ENCODE data around the gene MAS1.
A peak's percentile ranks its signal among the peaks of the same experiment; 100 is the strongest.
"Not testable (repeated sequence)": the region's sequence is repeated elsewhere in the genome, so short reads cannot be mapped to it uniquely, and the experiment has no call there.

MAS1 gene

GRCh38 chr6:159890792-159891191 is at the start of gene MAS1:
MAS1 (plus strand) TSS chr6:159890988; CDS start chr6:159906956, 15,968 bp downstream.
- DNase-seq = no peak

DNA sequence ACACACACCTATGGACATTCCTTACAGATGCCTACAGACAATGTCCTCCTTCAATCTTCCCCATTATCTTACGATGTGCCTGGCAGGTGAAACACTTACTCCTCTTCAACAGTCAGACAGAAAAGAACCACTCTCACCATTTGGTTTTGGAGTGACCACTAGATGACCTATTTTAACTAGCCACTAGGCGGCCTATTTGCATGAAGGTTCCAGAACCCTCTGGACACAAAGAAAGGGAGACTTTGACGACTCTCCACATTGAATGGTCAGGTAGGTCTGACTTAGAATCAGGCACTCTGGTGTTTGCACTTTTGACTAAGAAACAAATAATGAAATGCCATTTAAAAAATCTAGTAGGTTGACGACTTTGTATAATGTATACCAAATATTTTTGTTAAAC is 48.8 kb upstream of the MAS1 start:
- no peak for DNase-seq

DNA sequence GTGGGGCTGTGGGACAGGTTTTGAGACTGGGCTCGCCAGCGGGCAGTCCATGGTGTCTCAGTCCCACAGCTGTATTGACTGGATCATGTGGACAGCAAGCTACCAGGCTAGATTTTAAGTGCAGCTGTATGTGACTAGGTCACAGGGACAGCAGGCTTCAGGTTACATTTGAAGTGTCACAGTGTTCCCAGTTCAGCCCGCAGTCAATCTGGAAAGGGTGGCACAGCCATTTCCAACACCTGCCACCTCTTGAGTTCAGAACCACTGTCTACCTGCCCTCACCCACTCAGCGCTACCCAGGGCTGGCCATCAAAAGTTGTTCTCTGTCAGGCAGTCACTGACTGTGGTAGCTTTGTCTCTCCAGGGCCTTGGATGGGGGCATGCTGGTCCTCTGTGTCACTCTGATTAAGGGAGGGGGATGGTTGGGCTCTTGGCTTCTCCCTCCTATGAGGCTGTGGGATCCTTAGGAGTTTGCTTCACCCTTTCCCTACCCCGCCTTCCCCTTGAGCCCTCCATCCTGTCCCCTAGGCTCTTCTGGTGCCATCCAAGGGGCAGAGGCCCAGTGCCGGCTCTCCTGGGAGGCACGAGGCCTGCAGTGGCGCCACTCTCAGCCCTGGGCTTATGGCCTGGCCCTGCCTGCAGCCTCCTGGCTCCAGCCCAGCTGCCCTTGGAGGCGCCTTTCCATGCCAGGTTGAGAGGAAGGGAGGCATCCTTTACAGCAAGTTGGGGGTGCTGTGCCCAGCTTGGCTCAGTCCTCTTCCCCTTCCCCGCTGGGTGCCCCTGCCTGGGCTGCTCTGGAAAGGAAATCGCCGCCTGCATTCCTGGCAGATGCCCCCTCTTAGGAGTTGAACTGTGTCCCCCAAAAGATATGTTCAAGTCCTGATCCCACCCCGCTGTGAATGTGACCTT is 45.8 kb upstream of the MAS1 start:
- DNase-seq = no peak

GRCh38 chr6:159848552-159848951 is 42.2 kb upstream of the MAS1 start:
- not testable (repeated sequence) for DNase-seq

DNA sequence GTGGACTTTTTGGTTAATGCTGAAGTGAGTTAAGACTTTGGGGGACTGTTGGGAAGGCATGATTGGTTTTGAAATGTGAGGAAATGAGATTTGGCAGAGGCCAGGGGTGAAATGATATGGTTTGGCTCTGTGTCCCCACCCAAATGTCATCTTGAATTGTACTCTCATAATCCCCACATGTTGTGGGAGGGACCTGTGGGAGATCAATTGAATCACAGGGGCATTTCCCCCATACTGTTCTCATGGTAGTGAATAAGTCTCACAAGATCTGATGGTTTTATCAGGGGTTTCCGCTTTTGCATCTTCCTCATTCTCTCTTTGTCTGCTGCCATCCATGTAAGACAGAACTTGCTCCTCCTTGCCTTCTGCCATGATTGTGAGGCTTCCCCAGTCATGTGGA is 40.9 kb upstream of the MAS1 start:
- not testable (repeated sequence) for DNase-seq

- peak; percentile 44 for DNase-seq
Measured at GRCh38 chr6:159852877-159853276, 37.9 kb upstream of the MAS1 start.

GRCh38 chr6:159853754-159854153 is 37.0 kb upstream of the MAS1 start:
- no peak for DNase-seq

DNA sequence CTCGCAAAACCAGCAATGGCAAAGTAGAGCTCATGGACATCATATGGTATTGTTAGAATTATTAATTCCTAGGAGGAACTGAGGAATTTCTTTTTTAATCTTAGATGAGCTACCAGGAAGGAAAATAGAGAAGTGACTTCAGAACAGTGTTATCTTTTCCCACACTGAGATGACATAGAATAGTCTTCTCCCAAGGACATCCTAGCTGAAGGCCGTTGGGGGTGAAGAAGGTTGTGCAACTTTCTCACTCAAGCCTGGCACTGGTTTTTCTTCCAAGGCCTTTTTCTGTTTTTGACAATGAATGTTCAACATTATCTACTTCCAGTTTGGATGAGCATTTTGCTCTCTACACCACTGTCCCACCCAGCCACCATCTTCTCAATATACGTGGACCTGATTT is 35.8 kb upstream of the MAS1 start:
- DNase-seq = no peak

DNA sequence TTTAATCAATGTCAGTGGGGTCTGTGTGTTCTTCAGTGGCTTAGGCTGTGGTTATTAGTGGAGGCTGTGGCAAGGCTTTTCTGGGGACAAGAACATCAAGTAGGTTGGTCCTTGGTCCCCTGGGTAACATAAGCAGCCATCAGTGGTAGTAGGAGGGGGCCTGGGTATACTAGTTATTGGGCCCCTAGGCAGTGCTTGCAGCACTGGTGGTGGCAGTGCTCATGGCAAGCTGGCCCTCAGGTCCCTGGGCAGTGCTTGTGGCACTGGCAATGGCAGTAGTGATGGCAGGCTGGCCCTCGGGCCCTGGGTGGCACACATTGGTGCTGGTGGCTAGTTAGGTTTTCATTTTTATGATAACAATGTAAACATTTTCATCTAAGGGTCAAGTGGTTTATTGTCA is 32.5 kb upstream of the MAS1 start:
- DNase-seq = no peak

GRCh38 chr6:159860482-159860881 is 30.3 kb upstream of the MAS1 start:
- DNase-seq = no peak

GRCh38 chr6:159862103-159862502 is 28.7 kb upstream of the MAS1 start:
- no peak for DNase-seq

DNA sequence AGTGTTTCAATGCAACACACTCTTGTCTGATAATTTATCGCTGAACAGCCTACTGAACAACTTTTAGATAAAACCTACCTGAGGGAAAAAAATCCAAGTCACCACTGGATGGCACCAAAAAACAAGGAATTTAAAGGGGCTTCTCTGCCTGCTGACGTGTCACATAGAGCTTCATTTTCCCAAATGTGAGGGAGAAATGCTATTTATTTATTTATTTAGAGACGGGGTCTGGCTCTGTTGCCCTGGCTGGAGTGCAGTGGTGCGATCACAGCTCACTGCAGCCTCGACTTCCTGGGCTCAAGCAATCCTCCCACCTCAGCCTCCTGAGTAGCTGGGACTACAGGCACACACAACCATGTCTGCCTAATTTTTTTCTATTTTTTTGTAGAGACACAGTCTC is 27.4 kb upstream of the MAS1 start:
- peak; percentile 69 for DNase-seq

GRCh38 chr6:159865226-159865920 is 25.4 kb upstream of the MAS1 start:
- no peak for DNase-seq

DNA sequence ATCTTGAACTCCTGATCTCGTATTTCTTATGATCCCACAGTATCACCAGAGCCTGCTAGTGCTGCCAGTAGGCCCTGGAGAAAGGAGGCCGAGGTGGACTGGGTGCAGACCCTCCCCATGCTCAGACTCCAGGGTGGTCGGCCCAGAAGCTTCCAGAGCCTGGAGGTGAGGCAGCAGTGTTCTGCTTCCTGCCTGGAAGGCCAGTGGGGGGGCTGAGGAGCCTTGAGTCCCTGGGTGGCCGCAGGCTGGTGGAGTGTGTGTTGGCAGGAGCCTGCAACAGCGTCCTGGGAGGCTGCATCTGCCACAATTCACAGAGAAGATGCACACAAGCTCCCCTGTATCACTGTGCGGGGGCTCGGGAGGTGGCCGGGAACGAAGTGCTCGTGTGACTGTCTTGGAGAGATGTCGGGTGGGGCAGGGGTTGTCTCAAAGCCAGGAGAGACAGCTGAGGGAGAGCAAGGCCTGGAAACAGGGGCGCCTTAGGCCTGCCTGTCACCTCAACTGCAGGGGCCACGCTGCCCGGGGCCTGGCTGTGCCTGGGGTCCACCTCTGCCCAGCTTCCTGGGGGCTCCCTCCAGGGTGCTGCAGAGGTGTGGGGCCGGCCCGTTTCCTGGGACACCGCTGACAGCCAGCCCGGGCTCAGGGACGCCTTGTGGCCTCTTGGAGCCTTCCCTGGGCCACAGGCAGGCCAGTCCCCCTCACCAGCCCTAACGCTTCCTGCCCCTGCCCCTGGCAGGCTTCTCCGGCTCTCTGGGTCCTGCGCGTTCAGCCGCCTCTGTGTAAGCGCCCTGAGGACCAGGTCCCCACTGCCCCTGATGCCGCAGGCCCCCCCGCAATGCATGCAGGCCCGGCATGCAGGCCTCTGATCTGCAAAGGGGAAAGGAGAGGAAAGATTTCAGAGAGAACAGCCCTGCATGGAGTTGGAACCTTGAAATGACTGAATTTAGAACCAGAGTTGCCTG is 24.2 kb upstream of the MAS1 start:
- no peak for DNase-seq

DNA sequence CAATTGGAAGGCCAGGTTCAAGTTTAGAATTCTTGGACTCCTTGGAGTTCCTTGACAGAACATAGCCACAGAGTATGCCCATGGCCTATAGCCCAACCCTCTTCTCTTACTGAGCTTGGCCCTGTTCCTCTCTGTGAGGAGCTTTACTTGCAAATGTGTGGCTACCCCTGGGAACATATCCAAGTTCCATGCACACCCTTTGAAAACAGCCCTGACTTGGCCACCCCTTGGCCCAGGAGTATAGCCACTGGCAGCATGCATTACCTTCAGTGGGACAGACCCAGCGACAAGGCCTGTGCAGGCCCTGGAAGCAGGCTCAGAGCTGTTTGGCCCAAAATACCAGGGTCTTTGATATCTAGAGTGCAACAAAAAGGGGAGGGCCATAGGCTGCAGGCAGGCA is 19.5 kb upstream of the MAS1 start:
- no peak for DNase-seq

- DNase-seq = peak; percentile 44
Measured at GRCh38 chr6:159871906-159872305, 18.9 kb upstream of the MAS1 start.

- DNase-seq = no peak
Measured at GRCh38 chr6:159874435-159874834, 16.4 kb upstream of the MAS1 start.

- no peak for DNase-seq
Measured at GRCh38 chr6:159875194-159875593, 15.6 kb upstream of the MAS1 start.

DNA sequence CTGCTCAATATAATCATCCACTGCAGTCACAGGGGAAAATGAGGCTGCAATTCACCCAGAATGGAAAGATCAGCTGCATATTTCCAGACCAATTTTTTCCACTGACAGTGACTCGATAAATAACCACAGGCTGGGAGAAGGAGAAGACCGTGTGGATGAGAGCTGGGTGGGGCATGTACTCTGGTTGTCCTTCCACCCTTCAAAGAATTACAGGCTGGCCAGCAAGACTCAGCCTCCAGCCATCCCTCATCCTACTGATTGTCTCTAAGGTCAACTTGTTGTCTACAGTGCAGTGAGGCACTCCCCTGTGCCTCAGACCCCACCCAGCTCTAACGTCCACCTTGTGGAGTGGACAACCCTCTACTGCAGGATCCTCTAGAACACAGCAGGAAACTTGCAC is 14.5 kb upstream of the MAS1 start:
- DNase-seq = no peak

- no peak for DNase-seq
Measured at GRCh38 chr6:159877256-159877808, 13.5 kb upstream of the MAS1 start.

DNA sequence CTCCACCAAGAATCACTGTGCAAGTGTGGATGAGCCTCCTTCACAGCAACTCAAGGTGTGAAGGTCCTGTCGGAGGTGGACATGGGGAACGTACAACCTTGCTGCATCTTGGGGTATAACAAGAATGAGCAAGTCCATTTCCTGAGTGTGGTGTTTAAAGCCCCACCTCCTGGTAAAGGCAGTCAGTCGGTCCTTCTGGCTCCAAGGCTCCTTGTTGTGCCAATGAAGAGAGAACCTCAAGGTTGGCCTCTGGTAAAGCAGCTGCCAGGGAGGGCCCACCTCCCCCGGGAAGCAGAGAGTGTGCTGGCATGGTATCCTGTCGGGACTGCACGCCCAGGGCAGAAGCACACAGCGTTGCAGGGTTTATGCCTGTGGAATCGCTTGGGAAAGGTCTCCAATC is 12.4 kb upstream of the MAS1 start:
- DNase-seq = no peak

GRCh38 chr6:159879856-159880255 is 10.9 kb upstream of the MAS1 start:
- DNase-seq = peak; percentile 38
